ENCODE data around the gene KRTAP4-8. TPM values are rescaled to one million over a fixed set of nuclear protein-coding genes. Genes with fewer than 3 reads are reported as not detected.
A peak's percentile ranks its signal among the peaks of the same experiment; 100 is the strongest.
"Not testable (repeated sequence)": the region's sequence is repeated elsewhere in the genome, so short reads cannot be mapped to it uniquely, and the experiment has no call there.

The KRTAP4-8 gene
- not detected for polyA plus RNA-seq (ENCODE audit: low read depth in 6 of 6)

- H3K4me1 Mint-ChIP-seq, result peaks cover 19 to 36% (median 24%) of the 10 kb centered on the region in 3 donors
- H3K27me3 Mint-ChIP-seq, result peaks cover 0 to 10% (median 10%) of the 10 kb centered on the region in 3 donors
- no peak within 1 kb of the TSS for H3K4me3 Mint-ChIP-seq
- DNase-seq, result no peak
- H3K9me3 Mint-ChIP-seq, result peaks cover 0 to 6% (median 1%) of the 10 kb centered on the region in 7 donors
- no peaks in the 10 kb centered on the region for H3K36me3 Mint-ChIP-seq
- H3K27ac Mint-ChIP-seq, result peak within 1 kb of the TSS in 3 of 6 donors; percentile 16 to 56 (median 54)
- ATAC-seq (ENCODE audit: low read depth in 2 of 2), result no peak
Measured at GRCh38 chr17:41098042-41098441, at the start of gene KRTAP4-8. Gene KRTAP4-8, minus strand, starts transcription at chr17:41098142. Its CDS starts 58 bp downstream, at chr17:41098084.

GRCh38 chr17:41145261-41145660, 47.3 kb upstream of the KRTAP4-8 start:
- Mint-ChIP-seq H3K27me3 (peaks cover 0 to 5% (median 4%) of the 10 kb centered on the region in 3 donors), H3K4me3 (peak overlapping the region in 1 of 8 donors; percentile 78), H3K36me3 (peaks cover 14 to 33% of the 10 kb centered on the region in 2 donors), H3K4me1 (peaks cover 14 to 20% (median 16%) of the 10 kb centered on the region in 3 donors), H3K27ac (peak overlapping the region in 3 of 6 donors; percentile 93 to 94 (median 93)), H3K9me3 (peaks cover 14 to 41% (median 31%) of the 10 kb centered on the region in 7 donors)
- DNase-seq (no peak), ATAC-seq (ENCODE audit: low read depth in 2 of 2) (no peak)

GRCh38 chr17:41144846-41145245, 46.9 kb upstream of the KRTAP4-8 start:
- H3K4me1 Mint-ChIP-seq, result peaks cover 14 to 20% (median 16%) of the 10 kb centered on the region in 3 donors
- peak overlapping the region in 3 of 6 donors; percentile 93 to 94 (median 93) for H3K27ac Mint-ChIP-seq
- ATAC-seq (ENCODE audit: low read depth in 2 of 2) (no peak), DNase-seq (no peak)
- H3K4me3 Mint-ChIP-seq, result peak overlapping the region in 1 of 8 donors; percentile 78
- peaks cover 14 to 36% of the 10 kb centered on the region in 2 donors for H3K36me3 Mint-ChIP-seq
- peaks cover 14 to 43% (median 32%) of the 10 kb centered on the region in 7 donors for H3K9me3 Mint-ChIP-seq
- H3K27me3 Mint-ChIP-seq, result peaks cover 0 to 6% (median 4%) of the 10 kb centered on the region in 3 donors

GRCh38 chr17:41141361-41141760, 43.4 kb upstream of the KRTAP4-8 start:
- ATAC-seq (ENCODE audit: low read depth in 2 of 2), result no peak
- peaks cover 10 to 18% (median 11%) of the 10 kb centered on the region in 3 donors for H3K4me1 Mint-ChIP-seq
- no peak for DNase-seq
- peaks cover 22 to 73% (median 50%) of the 10 kb centered on the region in 7 donors for H3K9me3 Mint-ChIP-seq
- peaks cover 19 to 67% of the 10 kb centered on the region in 2 donors for H3K36me3 Mint-ChIP-seq
- peaks cover 0 to 6% (median 0%) of the 10 kb centered on the region in 3 donors for H3K27me3 Mint-ChIP-seq
- peak overlapping the region in 1 of 6 donors; percentile 64 for H3K27ac Mint-ChIP-seq
- no peak overlapping the region for H3K4me3 Mint-ChIP-seq

- H3K36me3 Mint-ChIP-seq, result peaks cover 19 to 67% of the 10 kb centered on the region in 2 donors
- peaks cover 10 to 18% (median 11%) of the 10 kb centered on the region in 3 donors for H3K4me1 Mint-ChIP-seq
- no peak within 1 kb of the TSS for H3K4me3 Mint-ChIP-seq
- DNase-seq, result no peak
- H3K9me3 Mint-ChIP-seq, result peaks cover 22 to 75% (median 50%) of the 10 kb centered on the region in 7 donors
- peak within 1 kb of the TSS in 3 of 6 donors; percentile 33 to 82 (median 64) for H3K27ac Mint-ChIP-seq
- peaks cover 0 to 6% (median 0%) of the 10 kb centered on the region in 3 donors for H3K27me3 Mint-ChIP-seq
- no peak for ATAC-seq (ENCODE audit: low read depth in 2 of 2)
Measured at GRCh38 chr17:41140360-41141131, 42.6 kb upstream of the KRTAP4-8 start, which contains the start of gene KRTAP4-6. Gene KRTAP4-6, minus strand, starts transcription at chr17:41140544. Its CDS starts 57 bp downstream, at chr17:41140487.

- not testable (repeated sequence) for DNase-seq; ATAC-seq (ENCODE audit: low read depth in 2 of 2); H3K4me3 Mint-ChIP-seq; H3K27me3 Mint-ChIP-seq
- Mint-ChIP-seq H3K9me3 (peaks cover 22 to 71% (median 45%) of the 10 kb centered on the region in 7 donors), H3K4me1 (peaks cover 10 to 14% (median 14%) of the 10 kb centered on the region in 3 donors), H3K27ac (peak overlapping the region in 2 of 6 donors; percentile 33 to 82), H3K36me3 (peaks cover 19 to 67% of the 10 kb centered on the region in 2 donors)
Measured at GRCh38 chr17:41139865-41140264, 41.9 kb upstream of the KRTAP4-8 start.

- H3K27ac Mint-ChIP-seq, result peak overlapping the region; percentile 20 to 94 (median 88)
- H3K36me3 Mint-ChIP-seq, result peaks cover 5 to 24% of the 10 kb centered on the region in 2 donors
- peak overlapping the region in 5 of 8 donors; percentile 47 to 84 (median 68) for H3K4me3 Mint-ChIP-seq
- peaks cover 28 to 40% (median 29%) of the 10 kb centered on the region in 3 donors for H3K4me1 Mint-ChIP-seq
- no peaks in the 10 kb centered on the region for H3K27me3 Mint-ChIP-seq
- peaks cover 2 to 24% (median 12%) of the 10 kb centered on the region in 7 donors for H3K9me3 Mint-ChIP-seq
- DNase-seq (no peak), ATAC-seq (ENCODE audit: low read depth in 2 of 2) (peak; percentile 48 to 50)
Measured at GRCh38 chr17:41133880-41134735, 36.2 kb upstream of the KRTAP4-8 start.

- Mint-ChIP-seq H3K27me3 (no peaks in the 10 kb centered on the region), H3K36me3 (peaks cover 2 to 4% of the 10 kb centered on the region in 2 donors), H3K9me3 (peaks cover 0 to 7% (median 6%) of the 10 kb centered on the region in 7 donors), H3K4me3 (peak overlapping the region in 2 of 8 donors; percentile 21 to 61), H3K27ac (peak overlapping the region in 5 of 6 donors; percentile 7 to 82 (median 63)), H3K4me1 (peaks cover 36 to 48% (median 40%) of the 10 kb centered on the region in 3 donors)
- DNase-seq, result no peak
- peak; percentile 46 to 60 for ATAC-seq (ENCODE audit: low read depth in 2 of 2)
Measured at GRCh38 chr17:41131979-41132378, 34.0 kb upstream of the KRTAP4-8 start.

- DNase-seq (no peak), ATAC-seq (ENCODE audit: low read depth in 2 of 2) (no peak)
- peaks cover 0 to 8% of the 10 kb centered on the region in 2 donors for H3K36me3 Mint-ChIP-seq
- H3K27ac Mint-ChIP-seq, result peak overlapping the region in 1 of 6 donors; percentile 79
- peaks cover 0 to 11% (median 7%) of the 10 kb centered on the region in 7 donors for H3K9me3 Mint-ChIP-seq
- H3K4me3 Mint-ChIP-seq, result no peak overlapping the region
- H3K4me1 Mint-ChIP-seq, result peaks cover 56 to 62% (median 58%) of the 10 kb centered on the region in 3 donors
- H3K27me3 Mint-ChIP-seq, result no peaks in the 10 kb centered on the region
Measured at GRCh38 chr17:41127371-41127770, 29.4 kb upstream of the KRTAP4-8 start.

- peaks cover 0 to 8% of the 10 kb centered on the region in 2 donors for H3K36me3 Mint-ChIP-seq
- H3K4me3 Mint-ChIP-seq, result peak overlapping the region in 2 of 8 donors; percentile 16 to 39
- H3K4me1 Mint-ChIP-seq, result peaks cover 48 to 63% (median 52%) of the 10 kb centered on the region in 3 donors
- no peaks in the 10 kb centered on the region for H3K27me3 Mint-ChIP-seq
- DNase-seq (no peak), ATAC-seq (ENCODE audit: low read depth in 2 of 2) (no peak)
- peak overlapping the region in 3 of 6 donors; percentile 39 to 64 (median 59) for H3K27ac Mint-ChIP-seq
- peaks cover 0 to 14% (median 8%) of the 10 kb centered on the region in 7 donors for H3K9me3 Mint-ChIP-seq
Measured at GRCh38 chr17:41126412-41126811, 28.5 kb upstream of the KRTAP4-8 start.

- DNase-seq (no peak), ATAC-seq (ENCODE audit: low read depth in 2 of 2) (no peak)
- Mint-ChIP-seq H3K9me3 (peaks cover 0 to 20% (median 10%) of the 10 kb centered on the region in 7 donors), H3K27ac (peak overlapping the region in 3 of 6 donors; percentile 35 to 65 (median 52)), H3K4me1 (peaks cover 51 to 66% (median 53%) of the 10 kb centered on the region in 3 donors), H3K4me3 (peak overlapping the region in 4 of 8 donors; percentile 12 to 87 (median 80)), H3K36me3 (peaks cover 0 to 15% of the 10 kb centered on the region in 2 donors), H3K27me3 (no peaks in the 10 kb centered on the region)
Measured at GRCh38 chr17:41125064-41125463, 27.1 kb upstream of the KRTAP4-8 start.

GRCh38 chr17:41123991-41124371, 26.0 kb upstream of the KRTAP4-8 start, which contains the start of gene KRTAP4-12:
Gene KRTAP4-12, minus strand, starts transcription at chr17:41124182. Its CDS starts 60 bp downstream, at chr17:41124122.
- not testable (repeated sequence) for H3K27me3 Mint-ChIP-seq; ATAC-seq (ENCODE audit: low read depth in 2 of 2); DNase-seq
- Mint-ChIP-seq H3K4me3 (peak within 1 kb of the TSS in 7 of 8 donors; percentile 71 to 87 (median 86)), H3K4me1 (peaks cover 48 to 70% (median 54%) of the 10 kb centered on the region in 3 donors), H3K27ac (peak within 1 kb of the TSS; percentile 22 to 97 (median 57)), H3K36me3 (peaks cover 0 to 18% of the 10 kb centered on the region in 2 donors), H3K9me3 (peaks cover 0 to 24% (median 8%) of the 10 kb centered on the region in 7 donors)

All from naive B cell (primary cell).